ENCODE measurements around the gene KRTAP4-16.
"Not testable (repeated sequence)": the region's sequence is repeated elsewhere in the genome, so short reads cannot be mapped to it uniquely, and the experiment has no call there.

The KRTAP4-16 gene

GRCh38 chr17:41126412-41126811, 24.4 kb upstream of the KRTAP4-16 start:
- DNase-seq (ENCODE audit: extremely low read depth, low read depth) = no peak
- TF ChIP-seq, protein P1, sequence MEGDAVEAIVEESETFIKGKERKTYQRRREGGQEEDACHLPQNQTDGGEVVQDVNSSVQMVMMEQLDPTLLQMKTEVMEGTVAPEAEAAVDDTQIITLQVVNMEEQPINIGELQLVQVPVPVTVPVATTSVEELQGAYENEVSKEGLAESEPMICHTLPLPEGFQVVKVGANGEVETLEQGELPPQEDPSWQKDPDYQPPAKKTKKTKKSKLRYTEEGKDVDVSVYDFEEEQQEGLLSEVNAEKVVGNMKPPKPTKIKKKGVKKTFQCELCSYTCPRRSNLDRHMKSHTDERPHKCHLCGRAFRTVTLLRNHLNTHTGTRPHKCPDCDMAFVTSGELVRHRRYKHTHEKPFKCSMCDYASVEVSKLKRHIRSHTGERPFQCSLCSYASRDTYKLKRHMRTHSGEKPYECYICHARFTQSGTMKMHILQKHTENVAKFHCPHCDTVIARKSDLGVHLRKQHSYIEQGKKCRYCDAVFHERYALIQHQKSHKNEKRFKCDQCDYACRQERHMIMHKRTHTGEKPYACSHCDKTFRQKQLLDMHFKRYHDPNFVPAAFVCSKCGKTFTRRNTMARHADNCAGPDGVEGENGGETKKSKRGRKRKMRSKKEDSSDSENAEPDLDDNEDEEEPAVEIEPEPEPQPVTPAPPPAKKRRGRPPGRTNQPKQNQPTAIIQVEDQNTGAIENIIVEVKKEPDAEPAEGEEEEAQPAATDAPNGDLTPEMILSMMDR (IDR thresholded peaks at IDR 0.05; ENCODE audit: low read depth, low read length, missing control alignments) = no peak
- H3K4me3 ChIP-seq (replicated peaks; ENCODE audit: low read depth, low read length) = no peak overlapping the region

DNA sequence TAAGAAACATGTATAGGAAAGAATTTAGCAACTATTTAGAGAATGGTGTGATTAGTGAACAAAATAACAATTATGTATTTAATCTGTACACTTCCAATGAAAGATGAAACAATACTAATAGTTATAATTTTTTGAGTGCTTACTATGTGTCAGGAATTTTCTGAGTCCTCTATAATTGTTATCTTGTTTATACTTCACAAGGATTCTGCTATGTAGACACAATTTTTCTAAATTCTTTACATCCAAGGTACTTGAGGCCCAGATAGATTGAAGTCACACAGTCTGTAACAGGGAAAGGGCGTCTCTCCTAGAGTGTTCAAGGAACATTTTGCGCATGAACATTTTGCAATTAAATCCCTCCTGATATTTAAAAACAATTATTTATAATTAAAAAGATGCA, 23.1 kb upstream of the KRTAP4-16 start:
- TF ChIP-seq, protein P1 (IDR thresholded peaks at IDR 0.05; ENCODE audit: low read depth, low read length, missing control alignments) = no peak
- no peak overlapping the region for H3K4me3 ChIP-seq (replicated peaks; ENCODE audit: low read depth, low read length)
- DNase-seq (ENCODE audit: extremely low read depth, low read depth) = no peak

GRCh38 chr17:41123991-41124371, 22.0 kb upstream of the KRTAP4-16 start, which contains the start of gene KRTAP4-12:
Gene KRTAP4-12 (minus strand): TSS chr17:41124182. CDS start chr17:41124122, 60 bp downstream.
- H3K4me3 ChIP-seq (replicated peaks; ENCODE audit: low read depth, low read length) = not testable (repeated sequence)

DNA sequence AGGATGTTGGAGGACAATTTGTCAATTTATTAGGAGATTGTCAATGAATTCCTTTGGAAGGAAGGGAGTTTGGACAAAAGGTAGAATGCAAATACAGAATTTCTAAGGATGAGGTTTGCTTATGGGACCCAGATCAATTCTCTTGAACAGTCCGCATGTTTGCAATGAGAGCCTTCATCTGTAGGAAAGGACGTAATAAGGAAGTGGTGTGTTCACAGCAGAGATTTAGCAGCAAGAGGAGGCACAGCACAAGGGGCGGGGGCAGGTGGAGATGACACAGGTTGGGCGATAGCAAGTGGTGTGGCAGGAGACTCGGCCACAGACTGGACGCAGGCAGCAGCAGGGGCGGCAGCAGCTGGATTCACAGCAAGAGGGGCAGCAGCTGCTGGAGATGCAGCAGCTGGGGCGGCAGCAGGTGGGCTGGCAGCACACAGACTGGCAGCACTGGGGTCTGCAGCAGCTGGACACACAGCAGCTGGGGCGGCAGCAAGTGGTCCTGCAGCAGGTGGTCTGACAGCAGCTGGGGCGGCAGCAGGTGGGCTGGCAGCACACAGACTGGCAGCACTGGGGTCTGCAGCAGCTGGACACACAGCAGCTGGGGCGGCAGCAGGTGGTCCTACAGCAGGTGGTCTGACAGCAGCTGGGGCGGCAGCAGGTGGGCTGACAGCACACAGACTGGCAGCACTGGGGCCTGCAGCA, 21.4 kb upstream of the KRTAP4-16 start:
- H3K4me3 ChIP-seq (replicated peaks; ENCODE audit: low read depth, low read length); DNase-seq (ENCODE audit: extremely low read depth, low read depth): not testable (repeated sequence)

More at GRCh38 chr17:41123991-41124371, 22.0 kb upstream of the KRTAP4-16 start, which contains the start of gene KRTAP4-12:
- not testable (repeated sequence) for DNase-seq (ENCODE audit: extremely low read depth, low read depth)

DNA sequence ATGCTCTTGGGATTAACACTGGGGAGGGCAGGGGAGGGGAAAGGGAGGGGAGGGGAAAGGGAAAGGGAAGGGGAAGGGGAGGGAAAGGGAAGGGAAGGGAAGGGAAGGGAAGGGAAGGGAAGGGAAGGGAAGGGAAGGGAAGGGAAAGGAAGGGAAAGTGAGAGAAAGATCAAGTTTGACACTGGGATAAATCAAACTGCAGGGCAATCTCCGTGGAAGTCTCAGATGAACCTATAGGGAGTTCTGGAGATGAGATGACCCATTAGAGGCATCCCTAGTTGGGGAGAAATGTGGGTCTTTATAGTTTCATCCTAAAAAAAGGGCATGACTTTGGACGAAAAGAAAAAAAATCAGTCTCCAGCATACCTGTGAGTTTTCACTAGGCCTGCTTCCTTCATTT, 19.7 kb upstream of the KRTAP4-16 start:
- DNase-seq (ENCODE audit: extremely low read depth, low read depth) = no peak
- no peak overlapping the region for H3K4me3 ChIP-seq (replicated peaks; ENCODE audit: low read depth, low read length)
- TF ChIP-seq, protein P1 (IDR thresholded peaks at IDR 0.05; ENCODE audit: low read depth, low read length, missing control alignments) = no peak

DNA sequence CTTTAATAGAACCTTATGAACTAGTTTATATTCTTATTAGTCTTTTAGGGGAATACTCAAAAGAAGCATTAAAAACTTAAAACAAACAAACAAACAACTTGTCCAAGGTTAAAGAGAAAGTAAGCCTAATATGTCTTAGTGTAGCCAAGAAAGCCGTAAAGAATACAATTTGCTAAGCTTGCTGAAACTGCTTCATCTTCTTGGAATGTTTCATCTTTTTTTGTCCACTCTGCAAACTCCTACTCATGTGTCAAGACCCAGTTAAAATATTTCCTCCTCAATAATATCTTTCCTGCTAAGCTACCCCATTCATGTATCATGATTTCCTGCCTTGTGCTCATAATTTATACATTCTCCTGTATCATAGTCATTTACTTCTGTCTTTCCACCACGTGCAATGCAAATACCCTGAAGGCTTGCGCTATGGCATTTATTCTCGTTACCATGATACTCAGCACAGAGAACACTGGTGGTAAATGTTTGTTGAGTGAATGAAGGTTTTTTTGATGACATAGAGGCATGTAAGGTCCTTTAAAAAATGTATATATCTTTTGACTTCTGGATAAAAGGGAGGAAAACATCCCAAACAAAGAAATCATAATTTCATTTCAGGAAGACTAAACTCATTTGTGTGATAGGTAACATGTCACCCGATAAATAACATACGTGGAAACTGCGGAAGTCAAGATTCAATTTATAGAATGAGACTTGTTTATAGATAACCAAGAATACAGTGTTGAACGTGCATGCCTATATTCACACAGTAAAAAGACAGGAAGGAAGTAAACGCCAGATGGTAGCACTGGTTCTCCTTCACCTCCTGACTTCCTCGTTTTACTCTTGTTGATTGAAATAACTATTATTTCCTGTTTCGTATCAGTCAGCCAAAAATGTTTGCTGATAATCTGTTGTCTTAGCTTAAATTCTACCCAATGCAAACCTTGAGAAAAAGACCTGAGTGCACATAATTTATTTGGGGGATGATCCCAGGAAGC, 18.0 kb upstream of the KRTAP4-16 start:
- not testable (repeated sequence) for DNase-seq (ENCODE audit: extremely low read depth, low read depth); H3K4me3 ChIP-seq (replicated peaks; ENCODE audit: low read depth, low read length)

DNA sequence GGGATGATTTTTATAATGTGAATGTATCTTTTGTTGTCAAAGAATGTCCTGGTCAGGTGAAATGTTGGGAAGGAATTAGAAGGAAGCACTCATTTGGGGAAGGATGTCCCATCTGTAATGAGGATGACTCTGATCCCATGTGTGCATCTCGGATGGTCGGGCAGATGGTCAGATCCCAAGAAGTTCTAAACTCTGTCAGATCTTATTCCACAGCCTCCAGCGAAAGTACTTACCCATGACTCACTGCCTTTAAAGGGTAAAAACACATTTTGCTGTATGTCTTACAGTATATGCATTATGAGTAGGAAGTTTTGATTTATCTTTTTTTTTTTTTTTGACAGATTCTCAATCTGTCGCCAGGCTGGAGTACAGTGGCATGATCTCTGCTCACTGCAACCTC, 16.7 kb upstream of the KRTAP4-16 start:
- DNase-seq (ENCODE audit: extremely low read depth, low read depth) = peak; percentile 51
- TF ChIP-seq, protein P1 (IDR thresholded peaks at IDR 0.05; ENCODE audit: low read depth, low read length, missing control alignments) = no peak
- H3K4me3 ChIP-seq (replicated peaks; ENCODE audit: low read depth, low read length) = no peak overlapping the region

DNA sequence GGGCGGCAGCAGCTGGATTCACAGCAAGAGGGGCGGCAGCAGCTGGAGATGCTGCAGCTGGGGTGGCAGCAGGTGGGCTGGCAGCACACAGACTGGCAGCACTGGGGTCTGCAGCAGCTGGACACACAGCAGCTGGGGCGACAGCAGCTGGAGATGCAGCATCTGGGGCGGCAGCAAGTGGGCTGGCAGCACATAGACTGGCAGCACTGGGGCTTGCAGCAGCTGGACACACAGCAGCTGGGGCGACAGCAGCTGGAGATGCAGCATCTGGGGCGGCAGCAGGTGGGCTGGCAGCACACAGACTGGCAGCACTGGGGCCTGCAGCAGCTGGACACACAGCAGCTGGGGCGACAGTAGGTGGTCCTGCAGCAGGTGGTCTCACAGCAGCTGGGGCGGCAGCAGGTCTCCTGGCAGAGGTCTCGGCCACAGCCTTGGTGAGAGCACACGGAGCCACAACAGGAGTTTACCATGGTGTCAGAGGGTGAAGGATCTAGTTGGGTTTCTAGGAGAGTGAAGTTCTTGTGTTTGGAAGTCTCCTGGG, 15.9 kb upstream of the KRTAP4-16 start, which contains the start of gene KRTAP4-11:
Gene KRTAP4-11 (minus strand): TSS at position 528 of the 541 bp plus-strand sequence. CDS start 58 bp downstream, at position 470.
- H3K4me3 ChIP-seq (replicated peaks; ENCODE audit: low read depth, low read length); DNase-seq (ENCODE audit: extremely low read depth, low read depth): not testable (repeated sequence)
